Right lobe of liver (tissue), 6 donors: ENCODE data around the gene LIMS1. TPM values are rescaled to one million over a fixed set of nuclear protein-coding genes. Genes with fewer than 3 reads are reported as not detected.

Source experiments
- ATAC-seq, 4 donors: fragments of 200-7000 bp; cut with Tn5 transposase; one replicate each; pipeline ENCODE4 v1.9.1; 2020; ENCODE audit warnings: mild to moderate bottlenecking in 4 of 4, moderate library complexity in 4 of 4
- DNase-seq, 3 donors: peaks; one replicate each; pipeline ENCODE4 v3.0.0-alpha.2; 2020
- H3K27ac ChIP-seq, 3 donors: fragments of 200-600 bp; one replicate each; pipeline ENCODE4 v1.8.0; 2022
- H3K27me3 ChIP-seq, 2 donors: fragments of 200-600 bp; one replicate each; pipeline ENCODE4 v1.8.0; 2022
- H3K36me3 ChIP-seq, 4 donors: fragments of 200-600 bp; sonication (generic) in 1 of 4; one replicate each; pipeline versions ENCODE4 v1.5.1 to v1.8.0; 2017 to 2022; ENCODE audit warnings: control low read depth in 1 of 4
- H3K4me1 ChIP-seq, 4 donors: fragments of 200-600 bp; sonication (generic) in 1 of 4; one replicate each; pipeline versions ENCODE4 v1.5.1 to v1.8.0; 2017 to 2022; ENCODE audit warnings: control low read depth in 1 of 4
- H3K4me3 ChIP-seq, 3 donors: fragments of 200-600 bp; one replicate each; pipeline ENCODE4 v1.8.0; 2022
- H3K9me3 ChIP-seq, 4 donors: fragments of 200-600 bp; sonication (generic) in 1 of 4; one replicate each; pipeline versions ENCODE4 v1.5.1 to v1.8.0; 2017 to 2022; ENCODE audit warnings: control low read depth in 1 of 4
- CTCF ChIP-seq, 4 donors: fragments of 200-600 bp in 3 of 4; fragments of 450-650 bp in 1 of 4; IDR thresholded peaks; one replicate each; pipeline versions ENCODE4 v1.5.1 to v1.8.0; 2016 to 2022; ENCODE audit warnings: antibody characterized with exemption in 4 of 4, mild to moderate bottlenecking in 2 of 4
- POLR2A ChIP-seq: fragments of 450-650 bp; IDR thresholded peaks from one replicate; pipeline ENCODE4 v1.6.1; 2017; ENCODE audit warnings: antibody characterized with exemption, mild to moderate bottlenecking
- WGBS: methylation state at CpG from one replicate; pipeline ENCODE4 v1.1.6; 2018; ENCODE audit warnings: low coverage, low lambda C conversion rate; ENCODE audit not compliant: insufficient coverage; ENCODE audit errors: missing lambda C conversion rate; 5-methylcytosine and 5-hydroxymethylcytosine counted together
- intact Hi-C, 2 donors: fragments of 100-400 bp; cut with DNase I; formaldehyde crosslinking; loops; one replicate each; pipeline versions ENCODE4 v1.11.2 to v1.14.1; 2022
- total RNA-seq, 6 experiments: library from RNA; depleted of rRNA in 2 of 6; stranded (reverse); fragments of >200 nt in 2 of 6; fragmentation: NEBNext Ultra II Directional in 3 of 6; extraction: Animal tissue kit (Norgen Biotek cat#: 25700) in 3 of 6; gene quantifications; one replicate each; pipeline versions ENCODE4 v1.1.0 to v1.2.4, GENCODE V29; 2016 to 2023
- donor health status: DM: no; HTN: yes; CAD: no.
- donor health status: DM: no; HTN: no; CAD: no.
- donor health status: DM: no; HTN: no; CAD: no.
- donor health status: DM: no; HTN: yes; CAD: no.
- donor health status: DM: no; HTN: yes; CAD: no.

LIMS1 gene
- total RNA-seq, 6 experiments from 2014 or later = 15.7 to 33.0 (median 18.7) TPM

GRCh38 chr2:108560241-108560811, 26.1 kb downstream of the LIMS1 start:
- no peaks in the 10 kb centered on the region for H3K9me3 ChIP-seq
- intact Hi-C loops = no loop called here
- no peaks in the 10 kb centered on the region for H3K36me3 ChIP-seq
- ATAC-seq = no peak
- 81% methylated on average over 6 of the region's 6 CpGs for WGBS
- H3K4me1 ChIP-seq = no peaks in the 10 kb centered on the region
- no peak overlapping the region for H3K4me3 ChIP-seq
- DNase-seq = no peak
- no peaks in the 10 kb centered on the region for H3K27me3 ChIP-seq
- no peak for TF ChIP-seq CTCF (IDR thresholded peaks at IDR 0.05)
- no peak for TF ChIP-seq POLR2A
- no peak overlapping the region for H3K27ac ChIP-seq

- DNase-seq (no peak), ATAC-seq (no peak)
- no peaks in the 10 kb centered on the region for H3K27me3 ChIP-seq
- H3K4me1 ChIP-seq = no peaks in the 10 kb centered on the region
- TF ChIP-seq CTCF (IDR thresholded peaks at IDR 0.05) (no peak), POLR2A (no peak)
- no peak overlapping the region for H3K27ac ChIP-seq
- H3K4me3 ChIP-seq = no peak overlapping the region
- intact Hi-C loops = no loop called here
- whole genome bisulfite sequencing = 13% methylated on average over 1 of the region's 1 CpG
- H3K36me3 ChIP-seq = no peaks in the 10 kb centered on the region
- H3K9me3 ChIP-seq = no peaks in the 10 kb centered on the region
Measured at GRCh38 chr2:108560895-108561530, 26.7 kb downstream of the LIMS1 start.

- no peak for ATAC-seq
- DNase-seq = no peak
- WGBS = 89% methylated on average over 2 of the region's 2 CpGs
- H3K4me1 ChIP-seq = no peaks in the 10 kb centered on the region
- H3K36me3 ChIP-seq = no peaks in the 10 kb centered on the region
- H3K9me3 ChIP-seq = no peaks in the 10 kb centered on the region
- TF ChIP-seq POLR2A (no peak), CTCF (IDR thresholded peaks at IDR 0.05) (no peak)
- intact Hi-C loops = no loop called here
- no peak overlapping the region for H3K27ac ChIP-seq
- no peak overlapping the region for H3K4me3 ChIP-seq
- no peaks in the 10 kb centered on the region for H3K27me3 ChIP-seq
Measured at GRCh38 chr2:108562274-108562673, 28.0 kb downstream of the LIMS1 start.

- ATAC-seq (no peak), DNase-seq (no peak)
- H3K4me3 ChIP-seq = no peak overlapping the region
- no peaks in the 10 kb centered on the region for H3K27me3 ChIP-seq
- H3K9me3 ChIP-seq = no peaks in the 10 kb centered on the region
- WGBS = 64% methylated on average over 6 of the region's 6 CpGs
- H3K4me1 ChIP-seq = no peaks in the 10 kb centered on the region
- H3K27ac ChIP-seq = no peak overlapping the region
- intact Hi-C loops = no loop called here
- H3K36me3 ChIP-seq = no peaks in the 10 kb centered on the region
- no peak for TF ChIP-seq POLR2A
- TF ChIP-seq CTCF (IDR thresholded peaks at IDR 0.05) = no peak
Measured at GRCh38 chr2:108564510-108564909, 30.2 kb downstream of the LIMS1 start.
